Activated gamma-delta T cell (primary cell): ENCODE data around the gene SLX9.
"Not testable (repeated sequence)": the region's sequence is repeated elsewhere in the genome, so short reads cannot be mapped to it uniquely, and the experiment has no call there.

Experiments used
- DNase-seq: peaks from one replicate; lab custom pipeline; 2025; lab: John Stamatoyannopoulos, UW

Gene SLX9

GRCh38 chr21:44960141-44961092 is 20.6 kb downstream of the SLX9 start:
- no peak for DNase-seq

GRCh38 chr21:44962403-44962966 is 22.7 kb downstream of the SLX9 start:
- no peak for DNase-seq

- no peak for DNase-seq
Observed at GRCh38 chr21:44964381-44964780, 24.6 kb downstream of the SLX9 start.

GRCh38 chr21:44965251-44966022 is 25.6 kb downstream of the SLX9 start:
- no peak for DNase-seq

- no peak for DNase-seq
Observed at GRCh38 chr21:44966135-44967081, 26.6 kb downstream of the SLX9 start.

- no peak for DNase-seq
Observed at GRCh38 chr21:44967082-44968047, 27.5 kb downstream of the SLX9 start.

- no peak for DNase-seq
Observed at GRCh38 chr21:44969066-44969670, 29.3 kb downstream of the SLX9 start.

GRCh38 chr21:44969931-44970755 is 30.3 kb downstream of the SLX9 start:
- DNase-seq = no peak

GRCh38 chr21:44970766-44971671 is 31.2 kb downstream of the SLX9 start:
- DNase-seq = no peak

- no peak for DNase-seq
Observed at GRCh38 chr21:44971672-44971995, 31.8 kb downstream of the SLX9 start.

GRCh38 chr21:44972301-44972814 is 32.5 kb downstream of the SLX9 start:
- no peak for DNase-seq

- no peak for DNase-seq
Observed at GRCh38 chr21:44972821-44973220, 33.0 kb downstream of the SLX9 start.

- DNase-seq = no peak
Observed at GRCh38 chr21:44973598-44973997, 33.8 kb downstream of the SLX9 start.

- no peak for DNase-seq
Observed at GRCh38 chr21:44974676-44975075, 34.8 kb downstream of the SLX9 start.

- no peak for DNase-seq
Observed at GRCh38 chr21:44975720-44976555, 36.1 kb downstream of the SLX9 start.

GRCh38 chr21:44976556-44977393 is 36.9 kb downstream of the SLX9 start:
- DNase-seq = not testable (repeated sequence)
